Neural cell (in vitro differentiated cells): ENCODE results near the gene OVCA2.

Source experiments
- EP300 ChIP-seq: fragments of 450-650 bp; conservative IDR thresholded peaks from 2 replicates; pipeline ENCODE4 v1.6.1; 2014; ENCODE audit warnings: antibody characterized with exemption, mild to moderate bottlenecking, moderate library complexity; ENCODE audit not compliant: poor library complexity, severe bottlenecking
- EZH2 ChIP-seq: fragments of 200-600, 300-800 bp; shearing (Covaris generic), sonication (generic); IDR thresholded peaks from 2 replicates; pipeline ENCODE4 v1.6.1; 2014; ENCODE audit warnings: antibody characterized with exemption, low read length, borderline replicate concordance, mild to moderate bottlenecking; ENCODE audit not compliant: insufficient read depth, poor library complexity, severe bottlenecking
- MXI1 ChIP-seq: fragments of 450-650 bp; conservative IDR thresholded peaks from 2 replicates; pipeline ENCODE4 v1.6.1; 2014; ENCODE audit warnings: antibody characterized with exemption, mild to moderate bottlenecking; ENCODE audit not compliant: poor library complexity, severe bottlenecking
- TAF1 ChIP-seq: IDR thresholded peaks from 2 replicates; pipeline ENCODE4 v1.6.1; 2012; ENCODE audit warnings: low read depth
- TF ChIP-seq, protein P1 (sequence below): fragments of 450-650 bp; IDR thresholded peaks from 2 replicates; pipeline ENCODE4 v1.5.1; 2014; ENCODE audit warnings: antibody characterized with exemption, mild to moderate bottlenecking, moderate library complexity; ENCODE audit not compliant: poor library complexity, severe bottlenecking

GRCh38 chr17:2063261-2064146, 21.7 kb downstream of the OVCA2 start:
- no peak for TF ChIP-seq MXI1
- no peak for TF ChIP-seq TAF1
- TF ChIP-seq, protein P1, sequence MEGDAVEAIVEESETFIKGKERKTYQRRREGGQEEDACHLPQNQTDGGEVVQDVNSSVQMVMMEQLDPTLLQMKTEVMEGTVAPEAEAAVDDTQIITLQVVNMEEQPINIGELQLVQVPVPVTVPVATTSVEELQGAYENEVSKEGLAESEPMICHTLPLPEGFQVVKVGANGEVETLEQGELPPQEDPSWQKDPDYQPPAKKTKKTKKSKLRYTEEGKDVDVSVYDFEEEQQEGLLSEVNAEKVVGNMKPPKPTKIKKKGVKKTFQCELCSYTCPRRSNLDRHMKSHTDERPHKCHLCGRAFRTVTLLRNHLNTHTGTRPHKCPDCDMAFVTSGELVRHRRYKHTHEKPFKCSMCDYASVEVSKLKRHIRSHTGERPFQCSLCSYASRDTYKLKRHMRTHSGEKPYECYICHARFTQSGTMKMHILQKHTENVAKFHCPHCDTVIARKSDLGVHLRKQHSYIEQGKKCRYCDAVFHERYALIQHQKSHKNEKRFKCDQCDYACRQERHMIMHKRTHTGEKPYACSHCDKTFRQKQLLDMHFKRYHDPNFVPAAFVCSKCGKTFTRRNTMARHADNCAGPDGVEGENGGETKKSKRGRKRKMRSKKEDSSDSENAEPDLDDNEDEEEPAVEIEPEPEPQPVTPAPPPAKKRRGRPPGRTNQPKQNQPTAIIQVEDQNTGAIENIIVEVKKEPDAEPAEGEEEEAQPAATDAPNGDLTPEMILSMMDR = no peak
- no peak for TF ChIP-seq EP300
- TF ChIP-seq EZH2 = no peak
